HEK293 (cell line): ENCODE measurements around the gene MED16.

Experiments
- CTCF ChIA-PET: fragments of 350-600 bp; formaldehyde crosslinking; extraction: SDS; loops from one replicate; lab custom pipeline; 2021; ENCODE audit warnings: antibody characterized with exemption; lab: Yijun Ruan, JAX
- POLR2A ChIA-PET: fragments of 300-600 bp; formaldehyde crosslinking; extraction: SDS; loops from one replicate; lab custom pipeline; 2020; ENCODE audit warnings: antibody characterized with exemption, inconsistent platforms; lab: Yijun Ruan, JAX
- H3K27ac ChIP-seq: fragments of 200-500 bp; sonication (Bioruptor generic); 2 replicates; pipeline ENCODE4 v1.5.1; 2014; ENCODE audit warnings: low read depth, low read length, control low read depth, inconsistent platforms; ENCODE audit errors: extremely low read depth
- H3K36me3 ChIP-seq, 2 experiments: fragments of 200-500 bp in 1 of 2; sonication (Bioruptor generic) in 1 of 2; 1 replicate in 1 of 2; 2 replicates in 1 of 2; pipeline ENCODE4 v1.5.1; 2014 to 2017; ENCODE audit warnings: inconsistent platforms in 2 of 2, low read length in 2 of 2; ENCODE audit not compliant: control insufficient read depth in 2 of 2, insufficient read depth in 1 of 2
- H3K4me1 ChIP-seq: fragments of 200-500 bp; sonication (Bioruptor generic); 2 replicates; pipeline ENCODE4 v1.5.1; 2014; ENCODE audit warnings: mild to moderate bottlenecking, low read length, inconsistent platforms; ENCODE audit not compliant: control insufficient read depth, insufficient read depth
- H3K4me3 ChIP-seq: 2 replicates; pipeline ENCODE4 v1.5.1; 2011; ENCODE audit warnings: low read depth, mild to moderate bottlenecking, control low read depth, low read length, moderate library complexity
- H3K9me3 ChIP-seq: fragments of 200-500 bp; sonication (Bioruptor generic); 2 replicates; pipeline ENCODE4 v1.5.1; 2014; ENCODE audit warnings: low read depth, low read length, inconsistent platforms; ENCODE audit not compliant: control insufficient read depth, insufficient read depth
- BCL11A ChIP-seq: fragments of 450-650 bp; formaldehyde crosslinking; IDR thresholded peaks from 2 replicates; pipeline ENCODE4 v1.5.1; 2016; ENCODE audit warnings: low read depth, missing biosample characterization, missing genetic modification characterization
- BCL11B ChIP-seq: fragments of 450-650 bp; formaldehyde crosslinking; IDR thresholded peaks from 2 replicates; pipeline ENCODE4 v1.5.1; 2016; ENCODE audit warnings: low read depth, missing biosample characterization, missing genetic modification characterization
- GLIS1 ChIP-seq: fragments of 450-650 bp; formaldehyde crosslinking; IDR thresholded peaks from 2 replicates; pipeline ENCODE4 v1.5.1; 2016; ENCODE audit warnings: missing biosample characterization, missing genetic modification characterization
- KLF1 ChIP-seq: fragments of 450-650 bp; formaldehyde crosslinking; IDR thresholded peaks from 2 replicates; pipeline ENCODE4 v1.5.1; 2016; ENCODE audit warnings: missing biosample characterization, missing genetic modification characterization
- KLF10 ChIP-seq: fragments of 450-650 bp; IDR thresholded peaks from 2 replicates; pipeline ENCODE4 v1.5.1; 2018; ENCODE audit warnings: missing biosample characterization, mild to moderate bottlenecking, missing genetic modification characterization
- KLF8 ChIP-seq: fragments of 450-650 bp; formaldehyde crosslinking; IDR thresholded peaks from 2 replicates; pipeline ENCODE4 v1.5.1; 2016; ENCODE audit warnings: missing biosample characterization, missing genetic modification characterization
- KLF9 ChIP-seq: fragments of 450-650 bp; formaldehyde crosslinking; IDR thresholded peaks from 2 replicates; pipeline ENCODE4 v1.5.1; 2016; ENCODE audit warnings: missing biosample characterization, missing genetic modification characterization, low read depth
- SP3 ChIP-seq: fragments of 450-650 bp; formaldehyde crosslinking; IDR thresholded peaks from 2 replicates; pipeline ENCODE4 v1.5.1; 2016; ENCODE audit warnings: missing biosample characterization, missing genetic modification characterization
- ZFP37 ChIP-seq: fragments of 450-650 bp; formaldehyde crosslinking; IDR thresholded peaks from 2 replicates; pipeline ENCODE4 v1.5.1; 2016; ENCODE audit warnings: missing biosample characterization, missing genetic modification characterization
- ZIC2 ChIP-seq: fragments of 450-650 bp; formaldehyde crosslinking; IDR thresholded peaks from 2 replicates; pipeline ENCODE4 v1.5.1; 2016; ENCODE audit warnings: missing biosample characterization, missing genetic modification characterization
- ZNF133 ChIP-seq: fragments of 450-650 bp; formaldehyde crosslinking; IDR thresholded peaks from 2 replicates; pipeline ENCODE4 v1.5.1; 2016; ENCODE audit warnings: missing biosample characterization, missing genetic modification characterization
- ZNF155 ChIP-seq: fragments of 450-650 bp; formaldehyde crosslinking; IDR thresholded peaks from 2 replicates; pipeline ENCODE4 v1.5.1; 2016; ENCODE audit warnings: missing biosample characterization, missing genetic modification characterization
- ZNF266 ChIP-seq: fragments of 450-650 bp; formaldehyde crosslinking; IDR thresholded peaks from 2 replicates; pipeline ENCODE4 v1.5.1; 2016; ENCODE audit warnings: missing biosample characterization, missing genetic modification characterization, low read depth
- ZNF394 ChIP-seq: fragments of 450-650 bp; formaldehyde crosslinking; IDR thresholded peaks from 2 replicates; pipeline ENCODE4 v1.5.1; 2016; ENCODE audit warnings: missing biosample characterization, missing genetic modification characterization, mild to moderate bottlenecking, moderate library complexity, borderline replicate concordance
- ZNF621 ChIP-seq: fragments of 450-650 bp; formaldehyde crosslinking; IDR thresholded peaks from 2 replicates; pipeline ENCODE4 v1.5.1; 2017; ENCODE audit warnings: missing biosample characterization, missing genetic modification characterization
- ZNF707 ChIP-seq: fragments of 450-650 bp; formaldehyde crosslinking; IDR thresholded peaks from 2 replicates; pipeline ENCODE4 v1.5.1; 2016; ENCODE audit warnings: missing biosample characterization, missing genetic modification characterization
- ZNF747 ChIP-seq: fragments of 450-650 bp; formaldehyde crosslinking; IDR thresholded peaks from 2 replicates; pipeline ENCODE4 v1.5.1; 2016; ENCODE audit warnings: missing biosample characterization, missing genetic modification characterization
- ZNF776 ChIP-seq: fragments of 450-650 bp; formaldehyde crosslinking; IDR thresholded peaks from 2 replicates; pipeline ENCODE4 v1.5.0; 2017; ENCODE audit warnings: missing biosample characterization, missing genetic modification characterization, borderline replicate concordance
- TF ChIP-seq, protein P1 (sequence below): fragments of 450-650 bp; formaldehyde crosslinking; IDR thresholded peaks from 2 replicates; pipeline ENCODE4 v1.5.1; 2016; ENCODE audit warnings: missing biosample characterization, missing genetic modification characterization
- TF ChIP-seq, protein P2 (sequence below): fragments of 450-650 bp; formaldehyde crosslinking; IDR thresholded peaks from 2 replicates; pipeline ENCODE4 v1.5.1; 2017; ENCODE audit warnings: missing biosample characterization, missing genetic modification characterization
- TF ChIP-seq, protein P3 (sequence below): fragments of 450-650 bp; formaldehyde crosslinking; IDR thresholded peaks from 2 replicates; pipeline ENCODE4 v1.5.1; 2016; ENCODE audit warnings: missing biosample characterization, missing genetic modification characterization
- TF ChIP-seq, protein P4 (sequence below): fragments of 450-650 bp; formaldehyde crosslinking; IDR thresholded peaks from 2 replicates; pipeline ENCODE4 v1.5.1; 2016; ENCODE audit warnings: missing biosample characterization, missing genetic modification characterization, borderline replicate concordance
- TF ChIP-seq, protein P5 (sequence below): fragments of 450-650 bp; formaldehyde crosslinking; IDR thresholded peaks from 2 replicates; pipeline ENCODE4 v1.5.1; 2016; ENCODE audit warnings: missing biosample characterization, missing genetic modification characterization

MED16 gene

DNA sequence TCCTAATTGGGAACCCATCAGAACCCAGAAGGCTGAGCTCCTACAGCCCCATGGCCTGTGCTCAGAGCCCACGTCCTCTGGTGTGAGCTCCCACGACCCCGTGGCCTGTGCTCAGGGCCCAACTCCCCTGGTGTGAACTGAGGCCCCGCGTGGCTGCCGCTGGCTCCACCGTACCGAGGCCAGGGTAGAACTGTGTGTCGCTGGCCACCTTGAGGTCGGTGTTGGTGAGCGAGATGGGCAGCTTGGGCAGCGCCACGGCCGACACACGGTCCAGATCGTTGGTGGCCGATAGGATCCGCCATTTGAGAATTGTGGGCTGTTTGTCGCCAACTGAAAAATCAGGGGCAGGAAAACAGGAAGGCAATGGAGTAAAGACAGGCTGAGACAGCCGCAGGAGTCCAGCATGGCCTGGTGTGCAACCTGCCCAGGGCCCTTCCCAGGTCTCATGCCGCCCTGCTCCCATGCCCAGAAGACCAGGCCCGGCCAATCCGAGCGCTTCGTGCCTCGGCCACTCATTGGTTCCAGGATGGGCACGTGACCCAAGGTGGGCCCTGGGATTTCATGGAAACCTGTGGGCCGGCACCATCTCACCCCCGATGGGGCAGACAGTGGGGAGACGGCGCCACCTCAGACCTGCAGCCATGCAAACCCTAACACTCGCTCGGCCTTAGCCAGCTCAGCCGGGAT, 11.5 kb downstream of the MED16 start (continued):
- TF ChIP-seq ZNF621: no peak
- TF ChIP-seq, protein P1, sequence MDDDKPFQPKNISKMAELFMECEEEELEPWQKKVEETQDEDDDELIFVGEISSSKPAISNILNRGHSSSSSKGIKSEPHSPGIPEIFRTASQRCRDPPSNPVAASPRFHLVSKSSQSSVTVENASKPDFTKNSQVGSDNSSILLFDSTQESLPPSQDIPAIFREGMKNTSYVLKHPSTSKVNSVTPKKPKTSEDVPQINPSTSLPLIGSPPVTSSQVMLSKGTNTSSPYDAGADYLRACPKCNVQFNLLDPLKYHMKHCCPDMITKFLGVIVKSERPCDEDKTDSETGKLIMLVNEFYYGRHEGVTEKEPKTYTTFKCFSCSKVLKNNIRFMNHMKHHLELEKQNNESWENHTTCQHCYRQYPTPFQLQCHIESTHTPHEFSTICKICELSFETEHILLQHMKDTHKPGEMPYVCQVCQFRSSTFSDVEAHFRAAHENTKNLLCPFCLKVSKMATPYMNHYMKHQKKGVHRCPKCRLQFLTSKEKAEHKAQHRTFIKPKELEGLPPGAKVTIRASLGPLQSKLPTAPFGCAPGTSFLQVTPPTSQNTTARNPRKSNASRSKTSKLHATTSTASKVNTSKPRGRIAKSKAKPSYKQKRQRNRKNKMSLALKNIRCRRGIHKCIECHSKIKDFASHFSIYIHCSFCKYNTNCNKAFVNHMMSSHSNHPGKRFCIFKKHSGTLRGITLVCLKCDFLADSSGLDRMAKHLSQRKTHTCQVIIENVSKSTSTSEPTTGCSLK (tag by site-specific recombination): no peak

DNA sequence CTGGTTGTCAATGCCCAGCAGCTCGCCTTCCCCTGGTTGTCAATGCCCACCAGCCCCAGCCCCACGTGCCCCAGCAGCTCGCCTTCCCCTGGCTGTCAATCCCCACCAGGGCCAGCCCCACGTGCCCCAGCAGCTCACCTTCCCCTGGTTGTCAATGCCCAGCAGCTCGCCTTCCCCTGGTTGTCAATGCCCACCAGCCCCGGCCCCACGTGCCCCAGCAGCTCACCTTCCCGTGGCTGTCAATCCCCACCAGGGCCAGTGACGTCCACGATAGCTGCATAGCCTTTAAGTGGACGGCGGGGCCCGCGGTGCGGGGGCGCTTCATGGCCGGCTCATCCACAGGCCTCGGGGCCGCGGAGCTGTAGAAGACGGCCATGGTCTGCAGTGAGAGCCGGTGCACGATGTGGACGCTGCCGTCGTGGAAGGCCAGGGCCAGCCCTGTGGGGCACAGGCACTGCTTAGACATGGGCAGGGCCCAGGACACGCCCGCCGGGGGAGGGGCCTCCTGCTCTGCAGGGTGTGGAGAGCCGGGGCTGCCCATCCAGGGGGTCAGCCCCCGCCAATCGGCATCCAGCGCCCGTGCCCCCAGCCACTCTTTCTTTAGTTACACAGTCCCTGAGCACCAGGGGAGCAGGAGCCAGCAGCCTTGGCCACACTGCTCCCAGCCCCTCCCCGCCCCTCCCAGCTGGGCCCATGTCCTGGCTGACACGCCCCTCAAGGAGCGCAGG, 13.1 kb downstream of the MED16 start:
- Histone ChIP-seq H3K27ac (no peak overlapping the region), H3K36me3 (peaks cover 0 to 65% of the 10 kb centered on the region in 2 experiments; a peak in 2 of 3 replicates), H3K4me3 (no peak overlapping the region), H3K9me3 (no peaks in the 10 kb centered on the region), H3K4me1 (no peaks in the 10 kb centered on the region)
- POLR2A ChIA-PET: interaction anchor here (1.0 kb wide), 1 partner anchor 28 kb away, joined by 3 read pairs; no protein-coding TSS in a partner anchor
- TF ChIP-seq ZNF266 (tag by site-specific recombination) (no peak), SP3 (tag by site-specific recombination) (no peak), ZNF707 (no peak), ZFP37 (tag by site-specific recombination) (no peak), ZNF394 (tag by site-specific recombination) (no peak), KLF9 (tag by site-specific recombination) (0 out of 2 replicates have a peak, but pooled peaks have one; percentile 45), KLF1 (tag by site-specific recombination) (peak; percentile 70), KLF8 (tag by site-specific recombination) (peak; percentile 32; the same call in 1 of the 2 replicates), GLIS1 (tag by site-specific recombination) (peak; percentile 49; the same call in 1 of the 2 replicates), KLF10 (peak; percentile 30; the same call in 1 of the 2 replicates), ZNF747 (tag by site-specific recombination) (no peak), BCL11B (tag by site-specific recombination) (no peak), ZNF776 (no peak), ZNF621 (no peak), BCL11A (no peak), ZNF133 (no peak), ZNF155 (tag by site-specific recombination) (no peak), ZIC2 (no peak)
- TF ChIP-seq, protein P2, sequence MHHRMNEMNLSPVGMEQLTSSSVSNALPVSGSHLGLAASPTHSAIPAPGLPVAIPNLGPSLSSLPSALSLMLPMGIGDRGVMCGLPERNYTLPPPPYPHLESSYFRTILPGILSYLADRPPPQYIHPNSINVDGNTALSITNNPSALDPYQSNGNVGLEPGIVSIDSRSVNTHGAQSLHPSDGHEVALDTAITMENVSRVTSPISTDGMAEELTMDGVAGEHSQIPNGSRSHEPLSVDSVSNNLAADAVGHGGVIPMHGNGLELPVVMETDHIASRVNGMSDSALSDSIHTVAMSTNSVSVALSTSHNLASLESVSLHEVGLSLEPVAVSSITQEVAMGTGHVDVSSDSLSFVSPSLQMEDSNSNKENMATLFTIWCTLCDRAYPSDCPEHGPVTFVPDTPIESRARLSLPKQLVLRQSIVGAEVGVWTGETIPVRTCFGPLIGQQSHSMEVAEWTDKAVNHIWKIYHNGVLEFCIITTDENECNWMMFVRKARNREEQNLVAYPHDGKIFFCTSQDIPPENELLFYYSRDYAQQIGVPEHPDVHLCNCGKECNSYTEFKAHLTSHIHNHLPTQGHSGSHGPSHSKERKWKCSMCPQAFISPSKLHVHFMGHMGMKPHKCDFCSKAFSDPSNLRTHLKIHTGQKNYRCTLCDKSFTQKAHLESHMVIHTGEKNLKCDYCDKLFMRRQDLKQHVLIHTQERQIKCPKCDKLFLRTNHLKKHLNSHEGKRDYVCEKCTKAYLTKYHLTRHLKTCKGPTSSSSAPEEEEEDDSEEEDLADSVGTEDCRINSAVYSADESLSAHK (tag by site-specific recombination): no peak
- TF ChIP-seq, protein P3, sequence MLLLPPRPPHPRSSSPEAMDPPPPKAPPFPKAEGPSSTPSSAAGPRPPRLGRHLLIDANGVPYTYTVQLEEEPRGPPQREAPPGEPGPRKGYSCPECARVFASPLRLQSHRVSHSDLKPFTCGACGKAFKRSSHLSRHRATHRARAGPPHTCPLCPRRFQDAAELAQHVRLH: no peak
- TF ChIP-seq, protein P4, sequence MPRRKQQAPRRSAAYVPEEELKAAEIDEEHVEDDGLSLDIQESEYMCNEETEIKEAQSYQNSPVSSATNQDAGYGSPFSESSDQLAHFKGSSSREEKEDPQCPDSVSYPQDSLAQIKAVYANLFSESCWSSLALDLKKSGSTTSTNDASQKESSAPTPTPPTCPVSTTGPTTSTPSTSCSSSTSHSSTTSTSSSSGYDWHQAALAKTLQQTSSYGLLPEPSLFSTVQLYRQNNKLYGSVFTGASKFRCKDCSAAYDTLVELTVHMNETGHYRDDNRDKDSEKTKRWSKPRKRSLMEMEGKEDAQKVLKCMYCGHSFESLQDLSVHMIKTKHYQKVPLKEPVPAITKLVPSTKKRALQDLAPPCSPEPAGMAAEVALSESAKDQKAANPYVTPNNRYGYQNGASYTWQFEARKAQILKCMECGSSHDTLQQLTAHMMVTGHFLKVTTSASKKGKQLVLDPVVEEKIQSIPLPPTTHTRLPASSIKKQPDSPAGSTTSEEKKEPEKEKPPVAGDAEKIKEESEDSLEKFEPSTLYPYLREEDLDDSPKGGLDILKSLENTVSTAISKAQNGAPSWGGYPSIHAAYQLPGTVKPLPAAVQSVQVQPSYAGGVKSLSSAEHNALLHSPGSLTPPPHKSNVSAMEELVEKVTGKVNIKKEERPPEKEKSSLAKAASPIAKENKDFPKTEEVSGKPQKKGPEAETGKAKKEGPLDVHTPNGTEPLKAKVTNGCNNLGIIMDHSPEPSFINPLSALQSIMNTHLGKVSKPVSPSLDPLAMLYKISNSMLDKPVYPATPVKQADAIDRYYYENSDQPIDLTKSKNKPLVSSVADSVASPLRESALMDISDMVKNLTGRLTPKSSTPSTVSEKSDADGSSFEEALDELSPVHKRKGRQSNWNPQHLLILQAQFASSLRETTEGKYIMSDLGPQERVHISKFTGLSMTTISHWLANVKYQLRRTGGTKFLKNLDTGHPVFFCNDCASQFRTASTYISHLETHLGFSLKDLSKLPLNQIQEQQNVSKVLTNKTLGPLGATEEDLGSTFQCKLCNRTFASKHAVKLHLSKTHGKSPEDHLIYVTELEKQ (tag by site-specific recombination): no peak
- TF ChIP-seq, protein P5, sequence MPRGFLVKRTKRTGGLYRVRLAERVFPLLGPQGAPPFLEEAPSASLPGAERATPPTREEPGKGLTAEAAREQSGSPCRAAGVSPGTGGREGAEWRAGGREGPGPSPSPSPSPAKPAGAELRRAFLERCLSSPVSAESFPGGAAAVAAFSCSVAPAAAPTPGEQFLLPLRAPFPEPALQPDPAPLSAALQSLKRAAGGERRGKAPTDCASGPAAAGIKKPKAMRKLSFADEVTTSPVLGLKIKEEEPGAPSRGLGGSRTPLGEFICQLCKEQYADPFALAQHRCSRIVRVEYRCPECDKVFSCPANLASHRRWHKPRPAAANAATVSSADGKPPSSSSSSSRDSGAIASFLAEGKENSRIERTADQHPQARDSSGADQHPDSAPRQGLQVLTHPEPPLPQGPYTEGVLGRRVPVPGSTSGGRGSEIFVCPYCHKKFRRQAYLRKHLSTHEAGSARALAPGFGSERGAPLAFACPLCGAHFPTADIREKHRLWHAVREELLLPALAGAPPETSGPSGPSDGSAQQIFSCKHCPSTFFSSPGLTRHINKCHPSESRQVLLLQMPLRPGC (tag by site-specific recombination): no peak
- CTCF ChIA-PET: no interaction called here
